Activated T-cell treated with anti-CD3 and anti-CD28 coated beads, Interleukin-2, amount 50 U/mL, for 1 hour (primary cell): ENCODE results near the gene TIAM1.

Source experiments
- DNase-seq: peaks from one replicate; pipeline ENCODE4 v3.0.0-alpha.2; 2020

TIAM1 gene

DNA sequence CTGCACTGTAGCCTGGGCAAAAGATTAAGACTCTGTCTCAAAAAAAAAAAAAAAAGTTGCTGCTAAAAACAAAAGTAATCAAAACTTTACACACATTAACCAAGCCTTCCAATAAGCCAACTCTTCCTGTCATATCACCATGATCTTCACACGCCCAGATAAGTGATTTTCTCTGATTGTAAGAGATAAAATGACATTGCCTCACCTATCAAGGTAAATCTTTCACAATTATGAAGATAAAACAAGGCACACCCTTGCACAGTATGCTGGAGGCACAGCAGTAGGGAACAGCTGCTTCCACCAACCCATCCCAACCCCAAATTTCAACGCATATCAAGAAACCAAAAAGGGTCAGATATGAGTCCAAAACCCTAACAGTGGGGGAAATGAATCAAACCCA is 8.8 kb upstream of the TIAM1 start:
- no peak for DNase-seq

- no peak for DNase-seq
Measured at GRCh38 chr21:31351960-31352359, 7.9 kb upstream of the TIAM1 start.

DNA sequence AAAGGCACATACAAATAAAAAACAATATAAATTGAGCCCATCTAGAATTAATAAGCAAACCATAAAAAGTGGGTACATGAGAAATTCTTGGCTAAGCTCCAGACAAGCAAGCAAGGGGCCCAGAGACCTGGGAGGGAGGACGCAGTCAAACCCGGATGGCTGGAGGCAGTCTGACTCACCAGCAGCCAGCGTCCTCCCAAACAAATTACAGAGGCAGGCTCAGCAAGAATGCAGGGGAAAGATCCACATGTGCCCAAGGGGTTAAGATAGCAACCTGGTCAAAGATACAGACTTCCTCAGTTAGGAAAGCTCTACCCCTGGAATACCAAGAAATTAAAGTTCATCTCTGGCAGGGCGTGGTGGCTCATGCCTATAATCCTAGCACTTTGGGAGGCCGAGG is 7.4 kb upstream of the TIAM1 start:
- no peak for DNase-seq

- no peak for DNase-seq
Measured at GRCh38 chr21:31349208-31349607, 5.1 kb upstream of the TIAM1 start.

DNA sequence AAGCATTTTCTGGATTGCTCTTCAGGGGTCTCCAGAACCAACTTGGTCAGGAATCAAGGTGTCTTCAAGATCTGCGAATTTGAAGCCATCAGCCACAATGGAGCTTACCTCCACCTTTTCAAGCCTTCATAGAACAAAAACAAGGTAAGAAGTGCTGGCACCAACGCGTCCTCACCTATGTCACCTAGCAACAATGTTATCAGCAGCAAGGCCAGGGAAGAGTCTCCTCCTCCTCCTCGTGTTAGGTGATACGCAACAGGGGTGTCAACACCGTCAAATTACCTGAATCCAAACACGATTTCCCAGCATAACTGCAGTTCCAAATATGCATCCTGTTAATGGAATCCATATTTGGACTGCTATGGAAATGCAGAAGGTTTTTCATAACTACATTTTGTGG is 4.1 kb upstream of the TIAM1 start:
- DNase-seq: no peak

GRCh38 chr21:31347435-31348032 is 3.5 kb upstream of the TIAM1 start:
- no peak for DNase-seq

DNA sequence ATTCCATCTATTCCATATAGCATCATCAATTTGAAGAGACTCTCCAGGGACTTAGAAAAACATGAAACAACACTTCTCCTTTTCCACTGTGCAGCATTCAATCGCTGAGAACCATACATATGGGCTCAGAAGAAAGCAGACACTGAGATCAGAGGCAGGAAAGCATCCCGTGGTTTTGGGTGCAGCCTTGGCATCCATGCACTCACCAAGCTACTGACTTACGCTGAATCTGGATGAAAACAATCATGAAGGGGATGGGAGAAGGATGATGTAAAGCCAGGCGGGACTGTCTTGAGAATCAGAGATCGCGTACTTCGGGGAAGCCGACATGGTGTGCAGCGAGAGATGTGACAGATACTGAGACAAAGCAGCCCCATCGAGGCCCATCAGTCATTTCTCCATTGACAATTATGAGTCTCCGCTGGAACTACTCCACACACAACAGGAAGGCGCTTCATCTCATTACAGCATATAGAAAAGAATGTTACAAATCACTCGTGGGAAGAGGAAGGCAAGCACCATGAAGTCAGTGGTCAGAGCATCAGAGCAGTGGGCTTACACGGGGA is 2.3 kb upstream of the TIAM1 start:
- no peak for DNase-seq

- DNase-seq: no peak
Measured at GRCh38 chr21:31345136-31345535, 1.1 kb upstream of the TIAM1 start.

GRCh38 chr21:31343030-31343510 is 991 bp downstream of the TIAM1 start:
- no peak for DNase-seq

DNA sequence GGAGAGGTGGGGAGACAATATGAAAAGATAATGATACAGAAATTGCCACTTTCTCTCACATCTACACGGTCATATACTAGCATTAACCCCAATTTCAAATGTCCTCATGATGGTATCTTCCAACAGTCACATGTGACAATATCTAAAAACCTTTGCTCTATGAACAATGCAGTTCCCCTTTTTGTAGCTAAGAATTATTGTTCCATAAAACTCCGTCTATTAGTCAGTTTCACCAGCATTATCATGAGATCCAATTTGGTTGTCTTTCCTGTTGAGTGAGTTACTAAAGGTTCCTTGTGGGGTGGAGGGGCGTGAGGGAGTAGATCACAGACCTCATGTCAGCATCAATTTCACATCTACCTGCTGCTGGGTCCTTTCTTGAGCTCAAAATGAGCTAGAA is 1.7 kb downstream of the TIAM1 start:
- DNase-seq: no peak

DNA sequence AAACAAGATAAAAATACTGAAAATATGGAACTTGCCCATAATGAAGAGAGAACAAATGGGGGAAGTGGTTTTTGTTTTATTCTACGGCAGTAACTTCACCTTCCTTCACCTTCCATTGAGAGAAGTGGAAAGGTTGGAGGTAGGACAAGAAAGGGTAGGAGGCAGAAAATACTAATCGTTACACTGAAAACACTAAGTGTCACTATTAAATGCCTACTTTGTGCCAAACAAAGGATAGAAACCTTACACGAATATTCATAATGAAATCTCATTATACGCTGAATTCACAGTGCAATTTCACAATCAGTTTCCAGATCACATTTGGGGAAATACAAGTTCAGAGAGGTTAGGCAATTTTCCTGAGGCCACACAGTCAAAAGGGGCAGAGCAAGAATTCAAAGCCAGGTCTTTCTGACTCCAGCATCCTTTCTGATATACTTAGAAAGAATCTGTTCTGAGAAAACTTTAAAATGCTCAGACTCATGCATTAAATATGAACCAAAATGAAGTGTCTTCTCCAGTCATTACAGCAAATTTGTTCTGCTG is 3.0 kb downstream of the TIAM1 start:
- no peak for DNase-seq

- no peak for DNase-seq
Measured at GRCh38 chr21:31340514-31340913, 3.5 kb downstream of the TIAM1 start.

- DNase-seq: no peak
Measured at GRCh38 chr21:31339721-31340120, 4.3 kb downstream of the TIAM1 start.

GRCh38 chr21:31338908-31339368 is 5.1 kb downstream of the TIAM1 start:
- no peak for DNase-seq

DNA sequence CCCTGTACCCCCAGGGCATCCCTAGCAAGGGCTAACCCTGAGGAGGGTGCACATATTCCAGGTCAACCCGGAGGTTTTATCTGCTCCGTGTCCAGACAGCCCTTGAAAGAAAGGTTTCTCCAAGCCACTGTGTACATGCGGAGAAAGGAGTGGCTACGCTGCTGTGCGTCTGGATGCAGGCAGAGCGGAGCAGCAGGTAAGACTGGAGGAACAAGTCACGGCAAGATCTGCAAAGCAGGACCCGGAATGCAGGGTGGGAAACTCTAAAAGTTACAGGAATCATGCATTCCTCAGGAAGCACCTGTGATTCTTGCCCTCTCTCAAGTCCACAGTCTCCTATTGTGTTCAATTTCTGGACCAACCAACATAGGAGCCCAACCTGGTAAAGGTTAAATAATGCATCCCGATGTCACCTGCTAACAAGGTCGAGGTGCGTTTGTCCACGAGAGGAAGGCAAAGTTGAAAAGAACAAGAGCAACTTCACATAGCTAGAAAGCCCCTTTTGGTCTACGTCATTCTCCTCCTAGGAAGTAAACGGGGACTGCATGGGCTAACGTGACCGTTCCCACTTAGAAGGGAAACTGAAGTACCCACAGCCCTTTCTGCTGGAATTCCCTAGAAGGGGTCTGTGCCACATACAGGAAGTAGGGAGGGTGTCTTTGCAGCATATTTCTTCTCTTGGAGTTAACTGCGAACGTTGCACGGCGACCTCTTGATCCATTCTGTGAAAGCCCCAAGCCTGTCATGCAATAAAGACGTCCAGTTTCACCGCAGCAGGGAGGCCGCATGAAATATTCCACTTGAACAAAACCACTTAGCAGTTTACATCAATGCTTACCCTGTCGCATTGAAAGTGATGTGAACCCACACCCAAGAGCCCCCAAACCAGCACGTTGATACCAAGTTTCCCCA is 5.8 kb downstream of the TIAM1 start:
- no peak for DNase-seq

GRCh38 chr21:31337086-31337485 is 7.0 kb downstream of the TIAM1 start:
- DNase-seq: no peak

GRCh38 chr21:31336739-31337040 is 7.4 kb downstream of the TIAM1 start:
- no peak for DNase-seq

GRCh38 chr21:31335957-31336738 is 7.9 kb downstream of the TIAM1 start:
- no peak for DNase-seq

DNA sequence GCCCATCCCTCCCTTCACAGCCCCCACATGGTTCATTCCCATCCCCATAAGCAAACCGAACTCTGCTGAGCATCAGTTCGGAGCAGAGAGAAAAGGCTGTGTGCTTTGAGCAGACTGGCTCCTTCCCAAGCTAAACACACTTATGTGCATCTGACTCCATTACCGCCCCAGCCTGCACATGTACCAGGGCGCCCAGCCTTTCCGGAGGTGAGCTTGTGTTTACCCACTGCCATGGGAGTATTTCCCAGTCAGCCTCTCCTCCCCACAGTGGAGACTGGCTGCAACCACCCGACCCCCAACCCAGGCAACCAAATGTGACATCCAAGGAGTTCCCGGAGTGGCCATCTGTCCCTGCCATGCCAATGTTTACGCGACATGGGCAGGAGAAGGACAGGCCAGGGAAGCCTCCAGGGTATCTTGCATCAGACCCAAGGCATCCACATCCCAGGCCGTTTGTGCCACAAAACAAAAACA is 9.4 kb downstream of the TIAM1 start:
- no peak for DNase-seq

GRCh38 chr21:31332525-31332924 is 11.5 kb downstream of the TIAM1 start:
- DNase-seq: no peak

GRCh38 chr21:31331231-31331630 is 12.8 kb downstream of the TIAM1 start:
- DNase-seq: no peak

DNA sequence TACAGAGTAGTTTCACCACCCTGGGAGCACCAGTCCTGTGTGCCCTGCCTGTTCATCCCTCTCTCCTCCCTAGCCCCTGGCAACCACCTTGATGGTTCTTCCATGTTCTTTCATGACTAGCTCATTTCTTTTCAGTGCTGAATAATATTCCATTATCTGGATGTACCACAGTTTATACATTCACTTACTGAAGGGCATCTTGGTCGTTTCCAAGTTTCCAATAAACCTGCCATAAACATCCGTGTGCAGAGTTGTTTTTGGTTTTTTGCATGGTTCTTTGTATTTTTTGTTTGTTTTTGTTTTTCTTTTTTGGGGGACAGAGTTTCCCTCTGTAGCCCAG is 13.9 kb downstream of the TIAM1 start:
- DNase-seq: no peak
